D721Med (cell line): ENCODE measurements around the gene ERCC3.

Experiments
- DNase-seq: peaks from one replicate; pipeline ENCODE4 v3.0.0; 2011; ENCODE audit warnings: low spot score; ENCODE audit not compliant: insufficient read length
- FAIRE-seq: peaks from 2 replicates; lab custom pipeline; 2011; peaks lifted over from hg19 to GRCh38; lab: Jason Lieb, UNC
- TF ChIP-seq, protein P1 (sequence below): IDR thresholded peaks from 2 replicates; pipeline ENCODE4 v1.5.1; 2012; ENCODE audit warnings: mild to moderate bottlenecking, control low read depth; ENCODE audit not compliant: insufficient read depth; ENCODE audit errors: missing control alignments

ERCC3 gene

GRCh38 chr2:127324635-127325034 is 30.7 kb upstream of the ERCC3 start:
- no peak for DNase-seq
- FAIRE-seq: peak; percentile 6
- TF ChIP-seq, protein P1, sequence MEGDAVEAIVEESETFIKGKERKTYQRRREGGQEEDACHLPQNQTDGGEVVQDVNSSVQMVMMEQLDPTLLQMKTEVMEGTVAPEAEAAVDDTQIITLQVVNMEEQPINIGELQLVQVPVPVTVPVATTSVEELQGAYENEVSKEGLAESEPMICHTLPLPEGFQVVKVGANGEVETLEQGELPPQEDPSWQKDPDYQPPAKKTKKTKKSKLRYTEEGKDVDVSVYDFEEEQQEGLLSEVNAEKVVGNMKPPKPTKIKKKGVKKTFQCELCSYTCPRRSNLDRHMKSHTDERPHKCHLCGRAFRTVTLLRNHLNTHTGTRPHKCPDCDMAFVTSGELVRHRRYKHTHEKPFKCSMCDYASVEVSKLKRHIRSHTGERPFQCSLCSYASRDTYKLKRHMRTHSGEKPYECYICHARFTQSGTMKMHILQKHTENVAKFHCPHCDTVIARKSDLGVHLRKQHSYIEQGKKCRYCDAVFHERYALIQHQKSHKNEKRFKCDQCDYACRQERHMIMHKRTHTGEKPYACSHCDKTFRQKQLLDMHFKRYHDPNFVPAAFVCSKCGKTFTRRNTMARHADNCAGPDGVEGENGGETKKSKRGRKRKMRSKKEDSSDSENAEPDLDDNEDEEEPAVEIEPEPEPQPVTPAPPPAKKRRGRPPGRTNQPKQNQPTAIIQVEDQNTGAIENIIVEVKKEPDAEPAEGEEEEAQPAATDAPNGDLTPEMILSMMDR: peak; percentile 68

DNA sequence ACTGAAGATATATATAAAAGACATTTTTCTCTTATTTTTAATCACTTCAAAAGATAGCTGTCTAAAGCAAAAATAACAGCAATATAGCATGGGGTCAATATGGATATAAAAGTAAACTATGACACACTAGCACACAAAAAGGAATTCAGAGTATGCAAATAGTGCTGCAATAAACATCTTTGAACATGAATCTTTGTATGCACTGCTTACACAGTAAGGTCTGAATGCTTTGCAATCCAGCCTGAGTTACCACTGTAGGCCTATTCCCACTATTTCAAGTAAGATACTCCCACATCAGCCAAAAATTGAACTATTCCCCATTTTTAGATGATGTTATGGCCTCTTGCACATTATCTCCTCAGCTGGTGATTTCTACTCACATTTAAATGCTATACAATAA is 27.4 kb upstream of the ERCC3 start:
- FAIRE-seq (no peak), DNase-seq (no peak)
- TF ChIP-seq, protein P1: no peak

DNA sequence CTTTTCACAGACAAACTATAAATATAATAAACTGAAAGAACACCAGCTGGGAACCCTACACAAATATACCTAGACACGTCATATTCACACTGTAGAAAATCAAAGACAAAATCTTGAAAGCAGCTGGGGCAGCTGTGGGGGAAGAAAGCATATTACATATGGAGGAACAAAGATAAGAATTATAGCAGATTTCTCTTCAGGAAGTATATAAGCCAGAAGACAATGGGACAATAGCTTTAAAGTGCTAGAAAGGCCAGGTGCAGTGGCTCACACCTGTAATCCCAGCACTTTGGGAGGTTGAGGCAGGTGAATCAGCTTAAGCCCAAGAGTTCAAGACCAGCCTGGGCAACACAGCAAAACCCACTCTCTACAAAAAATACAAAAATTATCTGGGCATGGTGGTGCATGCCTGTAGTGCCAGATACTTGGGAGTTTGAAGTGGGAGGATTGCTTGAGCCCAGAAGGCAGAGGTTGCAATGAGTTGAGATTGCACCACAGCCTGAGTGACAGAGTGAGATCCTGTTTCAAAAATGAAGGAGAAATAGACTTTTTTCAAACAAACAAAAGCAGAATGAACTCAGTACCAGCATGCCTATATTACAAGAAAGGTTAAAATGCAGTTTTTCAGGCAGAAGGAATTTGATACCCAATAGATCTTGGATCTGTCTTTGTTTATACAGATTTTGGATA is 26.8 kb upstream of the ERCC3 start:
- TF ChIP-seq, protein P1: no peak
- DNase-seq (no peak), FAIRE-seq (no peak)

GRCh38 chr2:127320067-127320466 is 26.1 kb upstream of the ERCC3 start:
- TF ChIP-seq, protein P1: no peak
- DNase-seq (no peak), FAIRE-seq (no peak)

DNA sequence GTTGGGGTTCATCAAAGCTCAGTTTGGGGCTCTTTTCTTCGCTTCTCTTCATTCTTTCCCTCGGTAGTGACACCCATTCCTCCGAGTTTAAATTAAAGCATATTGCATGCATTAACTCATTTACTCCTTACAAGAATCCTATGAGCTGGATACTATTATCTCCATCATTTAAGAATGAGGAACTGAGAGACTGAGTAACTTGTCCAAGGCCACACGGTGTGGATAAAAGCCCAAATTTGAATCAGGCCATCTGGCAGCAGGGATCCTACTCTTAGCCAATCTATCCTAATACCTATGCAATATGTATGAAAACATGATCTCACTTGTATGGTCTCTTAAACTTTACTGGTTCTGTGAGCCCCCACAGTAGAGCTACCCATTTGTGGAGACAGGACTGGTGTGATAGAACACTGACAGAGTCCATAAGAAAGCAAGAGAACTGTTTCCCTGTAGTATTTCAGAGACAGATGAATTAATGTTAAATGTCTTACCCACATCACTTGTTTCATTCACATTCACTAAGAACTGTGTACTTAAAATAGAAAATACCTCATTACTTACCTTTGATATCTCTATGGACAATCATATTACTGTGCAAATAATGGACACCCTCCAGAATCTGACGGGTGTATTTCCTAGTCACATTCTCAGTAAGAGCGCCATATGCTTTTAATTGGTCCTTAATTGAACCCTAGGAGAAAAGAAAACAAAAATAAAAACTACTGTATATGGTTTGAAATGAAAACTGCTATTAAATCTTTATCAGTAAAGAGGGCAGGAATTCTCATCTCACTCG is 20.4 kb upstream of the ERCC3 start:
- no peak for DNase-seq
- FAIRE-seq: no peak

DNA sequence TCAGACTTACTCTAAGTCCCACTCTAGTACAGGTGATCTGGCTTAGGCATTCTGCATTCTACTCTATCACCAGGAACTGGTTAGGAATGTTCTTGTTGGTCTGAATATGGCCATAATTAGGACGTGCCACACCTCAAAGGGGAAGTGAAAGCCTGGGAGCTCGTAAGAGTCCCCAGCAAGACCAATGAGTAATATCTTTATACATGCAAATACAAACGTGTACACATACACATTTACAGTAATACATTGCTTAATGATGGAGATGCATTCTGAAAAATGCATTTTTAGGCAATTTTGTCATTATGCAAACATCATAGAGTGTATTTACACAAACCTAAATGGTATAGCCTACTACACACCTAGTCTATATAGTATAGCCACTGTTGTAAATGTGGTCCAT is 19.5 kb upstream of the ERCC3 start:
- no peak for DNase-seq
- FAIRE-seq: no peak
- TF ChIP-seq, protein P1: no peak

More for the DNA sequence above, 20.4 kb upstream of the ERCC3 start:
- TF ChIP-seq, protein P1: no peak

DNA sequence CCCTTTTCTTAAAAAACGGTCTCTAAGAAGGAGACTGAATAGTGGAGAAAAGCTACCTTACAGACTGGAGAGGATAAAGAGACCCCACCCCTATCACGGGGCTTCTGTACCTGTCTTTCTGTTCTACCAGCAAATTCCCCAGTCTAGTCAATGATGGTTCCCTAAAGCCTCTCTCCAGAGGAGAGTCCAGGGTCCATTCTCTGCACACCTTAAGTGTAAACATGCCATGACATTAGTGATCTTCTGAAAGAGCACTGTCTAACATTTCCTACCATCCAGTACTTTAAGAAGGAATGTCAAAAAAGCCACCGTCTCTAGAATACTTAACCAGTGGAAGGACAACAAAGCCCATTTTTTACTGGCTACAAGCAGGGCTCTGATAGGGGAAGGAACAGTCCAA is 17.0 kb upstream of the ERCC3 start:
- DNase-seq: no peak
- FAIRE-seq: no peak

More for the DNA sequence above, 17.0 kb upstream of the ERCC3 start:
- TF ChIP-seq, protein P1: no peak
